Kidney epithelial cell (primary cell): Measurements from ENCODE around the gene FUT3. TPM values are rescaled to one million over a fixed set of nuclear protein-coding genes. Genes with fewer than 3 reads are reported as not detected.
"Not testable (repeated sequence)": the region's sequence is repeated elsewhere in the genome, so short reads cannot be mapped to it uniquely, and the experiment has no call there.

Experiments used
- DNase-seq: peaks from one replicate; pipeline ENCODE4 v3.0.0-alpha.2; 2010; ENCODE audit warnings: low read depth
- H3K27me3 ChIP-seq: 2 replicates; pipeline ENCODE4 v1.6.0; 2011; ENCODE audit warnings: low read length; ENCODE audit not compliant: control insufficient read depth, insufficient read depth
- H3K36me3 ChIP-seq: 2 replicates; pipeline ENCODE4 v1.5.1; 2011; ENCODE audit warnings: low read length; ENCODE audit not compliant: control insufficient read depth, insufficient read depth
- H3K4me3 ChIP-seq: 2 replicates; pipeline ENCODE4 v1.5.1; 2011; ENCODE audit warnings: low read depth, mild to moderate bottlenecking, control low read depth, low read length
- CTCF ChIP-seq: IDR thresholded peaks from 2 replicates; pipeline ENCODE4 v1.5.1; 2011; ENCODE audit warnings: mild to moderate bottlenecking, moderate library complexity, low read length, control low read depth, inconsistent platforms; ENCODE audit not compliant: insufficient read depth, poor library complexity, severe bottlenecking
- total RNA-seq: library from RNA; depleted of rRNA; stranded (reverse); fragments of >200 nt; gene quantifications from 2 replicates; pipeline ENCODE4 v1.2.3, GENCODE V29; 2015

FUT3 gene
- total RNA-seq, 1 donor from 2014 or later, result 8.8 TPM

- no peaks in the 10 kb centered on the region for H3K36me3 ChIP-seq
- DNase-seq, result no peak
- no peak overlapping the region for H3K4me3 ChIP-seq
- TF ChIP-seq CTCF, result no peak
- H3K27me3 ChIP-seq, result peaks cover 9% of the 10 kb centered on the region
Observed at GRCh38 chr19:5850743-5851293, 431 bp downstream of the FUT3 start.

GRCh38 chr19:5850189-5850588 lies 1.1 kb downstream of the FUT3 start:
- no peak for DNase-seq
- H3K36me3 ChIP-seq, result no peaks in the 10 kb centered on the region
- no peak for TF ChIP-seq CTCF
- peaks cover 9% of the 10 kb centered on the region for H3K27me3 ChIP-seq
- H3K4me3 ChIP-seq, result no peak overlapping the region

GRCh38 chr19:5848621-5849020 lies 2.6 kb downstream of the FUT3 start:
- not testable (repeated sequence) for H3K4me3 ChIP-seq, DNase-seq, H3K27me3 ChIP-seq, H3K36me3 ChIP-seq

- DNase-seq, H3K4me3 ChIP-seq, H3K36me3 ChIP-seq, H3K27me3 ChIP-seq: not testable (repeated sequence)
Observed at GRCh38 chr19:5847846-5848245, 3.4 kb downstream of the FUT3 start.

- H3K27me3 ChIP-seq, result peaks cover 7% of the 10 kb centered on the region
- no peaks in the 10 kb centered on the region for H3K36me3 ChIP-seq
- TF ChIP-seq CTCF, result no peak
- no peak overlapping the region for H3K4me3 ChIP-seq
- DNase-seq, result no peak
Observed at GRCh38 chr19:5844456-5845433, 6.5 kb downstream of the FUT3 start.

DNA sequence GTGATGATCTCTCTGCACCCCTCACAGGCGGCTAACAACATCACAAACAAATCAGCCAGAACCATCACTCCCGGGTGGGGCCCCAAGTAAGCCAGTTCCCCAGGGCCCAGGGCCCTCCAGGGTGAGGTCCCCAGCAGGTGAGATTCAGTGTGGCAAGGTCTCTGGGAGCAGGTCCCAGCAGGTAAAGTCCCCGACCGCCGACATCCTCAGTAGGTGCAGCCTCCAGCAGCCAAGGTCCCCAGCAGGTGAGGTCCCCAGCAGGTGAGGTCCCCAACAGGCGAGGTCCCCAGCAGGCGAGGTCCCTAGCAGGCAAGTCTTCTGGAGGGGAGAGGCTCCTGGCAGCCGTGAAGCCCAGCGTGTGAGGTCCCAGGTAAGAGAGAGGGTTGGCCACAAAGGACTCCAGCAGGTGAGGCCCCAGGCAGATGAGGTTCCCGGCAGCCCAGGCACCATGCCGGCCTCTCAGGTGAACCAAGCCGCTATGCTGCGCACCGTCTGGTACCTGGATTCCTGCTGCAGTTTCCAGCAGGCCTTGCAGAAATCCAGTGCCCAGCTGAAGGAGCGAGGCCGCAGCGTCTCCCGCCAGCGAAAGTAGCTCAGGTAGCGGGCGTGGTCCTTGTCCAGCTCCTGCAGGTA lies 7.8 kb downstream of the FUT3 start:
- no peak for TF ChIP-seq CTCF
- H3K4me3 ChIP-seq, result no peak overlapping the region
- no peak for DNase-seq
- peaks cover 4% of the 10 kb centered on the region for H3K27me3 ChIP-seq
- H3K36me3 ChIP-seq, result no peaks in the 10 kb centered on the region

GRCh38 chr19:5841735-5842111 lies 9.5 kb downstream of the FUT3 start:
- not testable (repeated sequence) for H3K27me3 ChIP-seq, H3K36me3 ChIP-seq, H3K4me3 ChIP-seq, DNase-seq
